Epidermal melanocyte (primary cell): ENCODE data around the gene C1QTNF6.
"Not testable (repeated sequence)": the region's sequence is repeated elsewhere in the genome, so short reads cannot be mapped to it uniquely, and the experiment has no call there.

Experiments used
- DNase-seq: peaks from one replicate; pipeline ENCODE4 v3.0.0; 2011; ENCODE audit warnings: low spot score; ENCODE audit not compliant: insufficient read length

Gene C1QTNF6

GRCh38 chr22:37206841-37207821 lies 19.1 kb upstream of the C1QTNF6 start:
- DNase-seq = no peak

DNA sequence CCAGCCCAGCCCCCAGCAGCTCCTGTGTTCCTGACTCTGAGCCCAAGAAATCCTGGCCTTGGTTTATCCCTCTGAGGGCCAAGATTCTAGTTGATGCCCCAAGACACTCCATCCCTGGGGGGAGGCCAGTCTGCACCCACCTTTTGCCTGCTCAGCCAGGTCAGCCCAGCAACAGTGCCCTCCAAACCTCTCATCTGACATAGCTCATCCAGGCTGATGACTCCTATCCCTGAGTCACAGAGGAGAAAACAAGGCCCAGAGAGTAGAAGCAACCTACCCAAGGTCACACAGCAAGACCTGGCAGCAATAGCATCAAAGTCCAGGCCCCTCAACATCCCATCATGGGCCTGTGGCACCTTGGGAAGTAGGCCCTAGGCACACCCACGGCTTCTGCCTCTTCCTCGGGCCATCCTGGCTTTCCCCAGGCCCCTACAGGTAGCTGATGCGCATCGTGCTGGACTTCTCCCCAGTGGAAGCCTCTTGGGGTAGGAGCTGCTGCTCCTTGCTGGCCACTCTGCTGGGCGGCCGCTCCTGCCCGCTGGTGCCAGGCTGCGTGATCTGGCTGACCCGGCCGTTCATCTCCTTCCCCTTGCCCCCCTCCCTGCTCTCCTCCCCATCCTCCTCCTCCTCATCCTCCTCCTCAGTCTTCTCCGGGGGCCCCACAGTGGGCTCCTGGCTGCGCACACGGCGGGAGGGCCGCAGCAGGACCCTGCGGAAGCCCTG lies 18.2 kb upstream of the C1QTNF6 start:
- no peak for DNase-seq

- DNase-seq = no peak
Measured at GRCh38 chr22:37205046-37205445, 17.0 kb upstream of the C1QTNF6 start.

DNA sequence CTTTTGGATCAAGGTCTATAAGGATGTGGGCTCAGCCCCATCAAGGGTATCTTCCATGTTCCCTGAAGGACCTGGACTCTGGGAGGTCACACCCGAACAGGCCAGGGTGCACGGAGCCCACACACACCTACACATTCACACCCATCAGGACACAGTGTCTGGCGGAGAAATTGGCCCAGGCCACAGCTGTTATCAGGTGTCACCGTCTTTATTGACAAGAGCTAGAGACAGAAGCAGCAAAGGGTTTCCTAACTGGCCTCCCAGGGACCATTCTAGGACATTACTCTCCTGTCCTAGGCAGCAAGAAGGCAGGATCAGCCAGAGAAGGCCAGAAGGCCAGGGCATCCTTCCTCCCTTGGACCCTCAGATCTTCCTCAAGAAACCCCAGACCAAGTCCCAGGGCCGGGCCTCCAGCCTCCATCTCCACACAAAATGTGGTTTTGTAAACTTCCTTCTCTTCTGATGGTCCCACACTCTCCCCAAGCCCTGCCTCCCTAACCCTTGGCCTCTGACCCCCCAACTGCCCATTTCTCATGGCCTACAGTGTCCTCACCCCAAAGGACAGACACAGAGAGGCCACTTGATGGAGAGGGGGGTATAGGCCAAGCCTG lies 16.1 kb upstream of the C1QTNF6 start:
- DNase-seq = no peak

GRCh38 chr22:37203354-37204044 lies 15.5 kb upstream of the C1QTNF6 start:
- DNase-seq = no peak

DNA sequence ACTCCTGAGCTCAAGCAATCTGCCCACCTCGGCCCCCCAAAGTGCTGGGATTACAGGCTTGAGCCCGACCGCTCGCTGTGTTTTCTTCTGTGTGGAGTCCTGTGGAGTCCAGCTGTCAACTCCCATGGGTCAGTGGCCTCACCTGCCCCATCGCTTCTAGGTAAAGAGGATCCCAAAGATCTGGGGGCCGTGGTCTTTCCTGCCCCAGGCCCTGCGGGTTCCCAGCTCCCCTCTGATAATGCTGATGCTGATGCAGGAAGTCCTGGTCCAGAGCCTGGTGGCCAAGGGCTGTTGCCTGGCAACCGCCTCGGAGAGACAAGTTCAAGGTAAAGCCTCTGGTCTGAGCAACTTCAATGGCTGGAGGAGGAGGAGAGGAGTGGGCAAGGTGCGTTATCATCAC lies 14.7 kb upstream of the C1QTNF6 start:
- no peak for DNase-seq

- no peak for DNase-seq
Measured at GRCh38 chr22:37202001-37202555, 14.0 kb upstream of the C1QTNF6 start.

DNA sequence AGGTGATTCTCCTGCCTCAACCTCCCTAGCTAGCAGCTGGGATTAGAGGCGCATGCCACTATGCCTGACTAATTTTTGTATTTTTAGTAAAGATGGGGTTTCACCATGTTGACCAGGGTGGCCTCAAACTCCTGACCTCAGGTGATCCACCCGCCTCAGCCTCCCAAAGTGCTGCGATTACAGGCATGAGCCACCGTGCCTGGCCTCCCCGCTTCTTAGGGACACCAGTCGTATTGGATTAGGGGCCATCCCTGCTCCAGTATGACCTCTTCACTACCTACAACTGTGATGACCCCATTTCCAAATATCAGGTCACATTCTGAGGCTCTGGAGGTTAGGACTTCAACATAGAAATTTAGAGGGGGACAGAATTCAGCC lies 13.4 kb upstream of the C1QTNF6 start:
- DNase-seq = not testable (repeated sequence)

GRCh38 chr22:37199760-37200108 lies 11.7 kb upstream of the C1QTNF6 start:
- DNase-seq = no peak

- DNase-seq = peak; percentile 95
Measured at GRCh38 chr22:37199103-37199759, 11.2 kb upstream of the C1QTNF6 start.

DNA sequence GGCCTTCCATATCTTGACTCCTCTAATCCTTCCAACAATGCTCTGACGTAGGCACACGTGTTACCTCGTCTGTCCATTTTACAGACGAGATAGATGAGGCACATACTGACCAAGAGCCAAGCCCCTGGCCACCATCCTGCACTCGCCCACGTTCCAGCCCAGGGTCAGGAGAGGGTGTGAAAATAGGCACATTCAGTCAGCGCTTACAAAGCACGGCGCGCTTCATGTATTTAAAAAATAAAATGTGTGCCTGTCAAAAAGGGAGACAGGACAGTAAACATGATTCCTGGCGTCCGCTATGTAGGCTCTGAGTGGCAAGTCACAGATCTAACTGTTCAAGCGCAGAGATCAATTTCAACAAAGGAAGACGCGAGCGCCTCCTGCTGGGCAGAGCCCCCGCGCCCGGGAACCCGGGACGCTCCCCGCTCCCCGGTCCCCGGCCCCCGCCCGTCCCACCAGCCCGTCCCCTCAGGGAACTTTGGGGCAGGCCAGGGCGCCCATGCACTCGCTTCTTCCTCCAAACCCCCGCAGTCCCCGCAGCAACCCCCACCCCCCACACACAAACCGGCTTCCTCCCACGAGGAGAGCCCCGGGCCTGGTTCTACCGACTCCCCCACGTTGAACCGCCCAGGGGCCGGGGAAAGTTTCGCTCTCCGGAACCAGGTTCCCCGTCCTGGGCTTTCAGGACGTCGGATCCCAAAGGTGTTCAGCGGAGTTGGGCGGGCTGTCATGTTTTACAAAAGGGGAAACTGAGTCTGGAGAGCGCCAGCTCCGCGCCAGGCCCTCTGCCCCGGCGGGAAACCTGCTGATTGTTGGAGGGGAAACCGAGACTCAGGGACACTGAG lies 10.4 kb upstream of the C1QTNF6 start:
- peak; percentile 77 for DNase-seq

DNA sequence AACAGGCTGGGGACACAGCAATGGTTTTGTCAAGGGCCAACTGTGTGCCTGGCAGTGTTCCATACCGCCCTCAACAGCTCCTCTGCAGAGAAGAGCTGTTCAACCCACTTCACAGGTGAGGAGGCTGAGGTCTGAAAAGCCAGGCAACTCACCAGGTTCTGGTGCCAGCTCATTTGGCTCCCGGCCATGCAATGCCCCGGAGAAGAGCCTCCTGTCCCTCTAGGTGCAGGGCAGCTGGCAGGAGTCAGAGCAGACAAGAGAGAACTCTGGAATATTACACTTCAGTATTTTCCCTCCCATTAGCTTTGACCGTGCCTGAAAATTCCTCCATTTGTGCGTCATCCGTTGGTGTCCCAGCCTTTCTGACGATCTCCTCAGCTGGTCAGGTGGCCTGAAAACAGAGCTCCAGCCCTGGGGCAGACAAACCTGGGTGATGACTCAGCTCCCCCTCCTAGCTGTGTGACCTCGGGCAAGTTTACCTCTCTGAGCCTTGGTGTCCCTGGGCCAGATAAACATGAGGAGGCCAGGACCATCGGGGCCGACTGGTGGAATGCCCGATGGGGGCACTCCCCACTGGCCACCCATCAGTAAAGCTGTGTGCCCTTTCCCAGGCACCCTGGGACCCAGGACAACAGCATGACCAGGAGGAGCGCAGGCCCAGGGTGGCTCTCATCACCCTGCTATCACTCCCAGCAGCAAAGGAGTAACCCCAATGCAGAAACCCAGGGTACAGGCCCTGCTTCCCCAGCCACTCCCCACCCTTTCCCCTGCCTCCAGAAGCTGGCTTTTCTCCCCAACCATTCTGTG lies 9.6 kb upstream of the C1QTNF6 start:
- no peak for DNase-seq

- peak; percentile 89 for DNase-seq
Measured at GRCh38 chr22:37196539-37197450, 8.7 kb upstream of the C1QTNF6 start.

DNA sequence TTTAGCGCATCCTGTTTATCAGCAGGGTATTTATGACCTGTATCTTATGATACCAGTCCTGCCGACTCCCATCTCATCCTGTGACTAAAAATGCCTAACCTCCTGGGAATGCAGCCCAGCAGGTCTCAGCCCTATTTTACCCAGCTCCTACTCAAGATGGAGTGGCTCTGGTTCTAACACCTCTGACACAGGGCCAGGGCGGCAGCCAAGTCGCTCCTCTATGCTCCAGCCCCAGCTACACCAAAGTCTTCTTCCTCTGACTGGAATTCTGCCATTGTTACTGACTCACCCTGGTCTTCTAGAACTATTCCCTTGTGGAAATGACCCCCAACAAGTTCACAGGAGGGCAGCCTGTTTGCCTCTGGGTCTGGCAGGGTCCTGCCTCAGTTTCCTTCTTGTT lies 7.9 kb upstream of the C1QTNF6 start:
- DNase-seq = no peak

DNA sequence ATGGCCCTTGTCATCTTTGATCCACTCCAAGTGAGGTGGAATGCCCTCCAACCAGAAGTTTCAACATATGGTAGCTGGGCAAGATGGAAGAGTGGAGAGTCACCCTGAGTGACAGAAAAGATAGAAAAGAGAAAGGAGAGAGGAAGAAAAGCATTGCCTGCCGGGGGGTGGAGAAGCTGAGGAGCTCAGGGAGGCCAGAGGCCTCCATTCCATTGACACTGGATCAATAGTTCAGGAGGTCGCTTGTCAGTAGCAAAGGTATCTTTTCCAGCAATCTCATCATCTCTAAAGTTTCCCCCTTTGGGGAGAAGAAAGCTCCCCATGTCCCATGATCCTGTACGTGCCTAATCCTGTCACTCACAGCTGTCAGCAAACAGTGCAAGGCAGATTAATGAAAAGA lies 6.7 kb upstream of the C1QTNF6 start:
- DNase-seq = no peak

GRCh38 chr22:37193629-37194191 lies 5.7 kb upstream of the C1QTNF6 start:
- DNase-seq = no peak

GRCh38 chr22:37192741-37193140 lies 4.7 kb upstream of the C1QTNF6 start:
- no peak for DNase-seq

- DNase-seq = no peak
Measured at GRCh38 chr22:37192204-37192603, 4.2 kb upstream of the C1QTNF6 start.
